Activated CD4-positive, alpha-beta T cell treated with anti-CD3 and anti-CD28 coated beads, Interleukin-2, amount 10 ng/mL, durations not matched to agents 7 days and 5 days (primary cell): ENCODE data around the gene PADI2. TPM values are rescaled to one million over a fixed set of nuclear protein-coding genes. Genes with fewer than 3 reads are reported as not detected.
"Not testable (repeated sequence)": the region's sequence is repeated elsewhere in the genome, so short reads cannot be mapped to it uniquely, and the experiment has no call there.

Source experiments
- CTCF ChIA-PET: fragments of 350-600 bp; sonication (Branson Sonifier 250); formaldehyde crosslinking; loops from one replicate; lab custom pipeline; 2021; ENCODE audit warnings: antibody characterized with exemption; lab: Charles Lee
- POLR2A ChIA-PET: fragments of 350-600 bp; sonication (Branson Sonifier 250); formaldehyde crosslinking; loops from one replicate; lab custom pipeline; 2021; ENCODE audit warnings: antibody characterized with exemption; lab: Charles Lee
- DNase-seq: peaks from one replicate; pipeline ENCODE4 v3.0.0-alpha.2; 2020
- H3K27ac Mint-ChIP-seq: one replicate; pipeline ENCODE4 v1.8.0; 2021; ENCODE audit warnings: mild to moderate bottlenecking, moderate library complexity, mixed read lengths
- H3K27me3 Mint-ChIP-seq: one replicate; pipeline ENCODE4 v1.8.0; 2021; ENCODE audit warnings: mixed read lengths
- H3K36me3 Mint-ChIP-seq: one replicate; pipeline ENCODE4 v1.8.0; 2021; ENCODE audit warnings: low read depth, mixed read lengths
- H3K4me1 Mint-ChIP-seq: one replicate; pipeline ENCODE4 v1.8.0; 2021; ENCODE audit warnings: mixed read lengths
- H3K4me3 Mint-ChIP-seq: one replicate; pipeline ENCODE4 v1.8.0; 2021; ENCODE audit warnings: mild to moderate bottlenecking, moderate library complexity, mixed read lengths
- H3K9me3 Mint-ChIP-seq: one replicate; pipeline ENCODE4 v1.8.0; 2021; ENCODE audit warnings: mixed read lengths
- total RNA-seq, 2 experiments: library from RNA; stranded (reverse); gene quantifications; one replicate each; pipeline ENCODE4 v1.2.3, GENCODE V29; 2021

Gene PADI2
- total RNA-seq, 2 experiments from 2014 or later = 0.05 to 0.23 TPM

DNA sequence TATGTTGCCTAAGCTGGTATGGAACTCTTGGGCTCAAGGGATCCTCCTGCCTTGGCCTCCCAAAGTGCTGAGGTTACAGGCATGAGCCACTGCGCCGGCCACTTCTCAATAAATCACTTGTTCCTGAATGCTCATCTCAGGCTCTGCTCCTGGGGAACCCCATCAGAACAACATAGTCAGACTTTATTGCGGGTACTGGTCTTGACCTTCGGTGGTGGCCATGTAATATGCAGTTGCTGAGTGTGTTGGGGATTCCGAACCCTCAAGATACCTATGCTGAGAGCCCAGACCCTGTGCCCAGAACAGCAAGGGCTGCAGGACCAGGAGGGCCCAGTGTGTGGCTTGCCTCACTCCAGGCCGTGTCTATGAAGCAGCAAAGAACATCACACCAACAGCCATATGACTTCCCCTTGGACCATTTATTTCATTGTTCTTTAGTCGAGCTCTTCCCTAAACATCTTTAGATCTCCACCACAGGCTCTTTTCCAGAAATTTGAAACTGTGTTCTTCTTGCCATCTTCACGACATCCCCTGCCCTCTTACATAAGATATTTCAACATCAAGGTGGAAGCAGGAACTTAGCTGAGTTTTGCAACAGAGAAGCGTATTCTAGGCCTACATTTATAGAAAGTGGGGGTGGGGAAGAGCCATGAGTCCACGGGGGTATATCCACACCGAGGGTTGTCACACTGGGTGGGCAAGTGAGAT is 52.7 kb downstream of the PADI2 start:
- CTCF ChIA-PET = interaction anchor here (4.5 kb wide), 1 partner anchor 9 kb away, joined by 16 read pairs; no protein-coding TSS in a partner anchor
- H3K9me3 Mint-ChIP-seq = peaks cover 2% of the 10 kb centered on the region
- no peak overlapping the region for H3K27ac Mint-ChIP-seq
- no peaks in the 10 kb centered on the region for H3K27me3 Mint-ChIP-seq
- H3K4me1 Mint-ChIP-seq = peaks cover 9% of the 10 kb centered on the region
- DNase-seq = no peak
- no peak overlapping the region for H3K4me3 Mint-ChIP-seq
- H3K36me3 Mint-ChIP-seq = no peaks in the 10 kb centered on the region
- POLR2A ChIA-PET = no interaction called here

- no peak overlapping the region for H3K4me3 Mint-ChIP-seq
- no peak overlapping the region for H3K27ac Mint-ChIP-seq
- H3K27me3 Mint-ChIP-seq = no peaks in the 10 kb centered on the region
- no peaks in the 10 kb centered on the region for H3K36me3 Mint-ChIP-seq
- H3K4me1 Mint-ChIP-seq = peaks cover 9% of the 10 kb centered on the region
- DNase-seq = no peak
- peaks cover 2% of the 10 kb centered on the region for H3K9me3 Mint-ChIP-seq
- ChIA-PET POLR2A (no interaction called here), CTCF (interaction anchor here (4.5 kb wide), 1 partner anchor 10 kb away, joined by 16 read pairs; no protein-coding TSS in a partner anchor)
These were observed 53.6 kb downstream of the PADI2 start for GRCh38 chr1:17065666-17066065.

- POLR2A ChIA-PET, H3K36me3 Mint-ChIP-seq, H3K4me1 Mint-ChIP-seq, DNase-seq, H3K4me3 Mint-ChIP-seq, H3K27ac Mint-ChIP-seq, H3K27me3 Mint-ChIP-seq, H3K9me3 Mint-ChIP-seq: not testable (repeated sequence)
- CTCF ChIA-PET = interaction anchor here (1.4 to 4.5 kb wide), 2 partner anchors 9 to 13 kb away, joined by 4 to 16 read pairs; partner anchors contain the start of gene SDHB
These were observed 56.5 kb downstream of the PADI2 start for GRCh38 chr1:17062751-17063150.

GRCh38 chr1:17061892-17062291 is 57.4 kb downstream of the PADI2 start:
- POLR2A ChIA-PET = no interaction called here
- Mint-ChIP-seq H3K27me3 (peaks cover 7% of the 10 kb centered on the region), H3K4me3 (no peak overlapping the region), H3K9me3 (peaks cover 2% of the 10 kb centered on the region), H3K4me1 (peaks cover 9% of the 10 kb centered on the region), H3K36me3 (no peaks in the 10 kb centered on the region), H3K27ac (no peak overlapping the region)
- DNase-seq = no peak
- CTCF ChIA-PET = interaction anchor here (4.5 kb wide), 1 partner anchor 14 kb away, joined by 16 read pairs; no protein-coding TSS in a partner anchor

DNA sequence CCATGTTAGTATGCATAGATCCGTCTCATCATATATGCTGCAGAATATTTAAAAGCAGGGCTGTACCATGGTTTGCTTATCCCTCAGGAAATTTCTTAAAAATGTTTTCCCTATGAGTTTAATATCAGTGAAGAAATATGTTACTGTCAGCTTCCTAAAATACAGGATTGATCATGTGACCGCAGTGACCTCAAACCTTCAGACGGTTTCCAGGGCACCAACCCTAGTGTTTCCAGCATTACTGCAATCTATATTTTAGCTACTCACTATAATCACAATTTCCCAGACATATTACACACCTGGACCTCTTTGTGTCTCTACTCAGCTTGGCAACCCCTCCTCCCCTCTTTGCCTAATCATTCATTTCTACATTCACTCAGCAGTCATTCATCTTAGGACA is 57.8 kb downstream of the PADI2 start:
- Mint-ChIP-seq H3K9me3 (peaks cover 2% of the 10 kb centered on the region), H3K27me3 (peaks cover 7% of the 10 kb centered on the region), H3K36me3 (no peaks in the 10 kb centered on the region), H3K4me3 (no peak overlapping the region), H3K4me1 (peaks cover 6% of the 10 kb centered on the region), H3K27ac (no peak overlapping the region)
- ChIA-PET CTCF (no interaction called here), POLR2A (no interaction called here)
- DNase-seq = no peak

- Mint-ChIP-seq H3K4me3 (no peak overlapping the region), H3K27me3 (peaks cover 7% of the 10 kb centered on the region), H3K9me3 (peaks cover 2% of the 10 kb centered on the region), H3K36me3 (no peaks in the 10 kb centered on the region), H3K4me1 (peaks cover 6% of the 10 kb centered on the region), H3K27ac (peak overlapping the region; percentile 48)
- DNase-seq = no peak
- ChIA-PET POLR2A (no interaction called here), CTCF (no interaction called here)
These were observed 58.9 kb downstream of the PADI2 start for GRCh38 chr1:17060306-17060749.

- DNase-seq = peak; percentile 38
- no peaks in the 10 kb centered on the region for H3K36me3 Mint-ChIP-seq
- peaks cover 6% of the 10 kb centered on the region for H3K4me1 Mint-ChIP-seq
- H3K9me3 Mint-ChIP-seq = peaks cover 2% of the 10 kb centered on the region
- no peak overlapping the region for H3K27ac Mint-ChIP-seq
- peaks cover 7% of the 10 kb centered on the region for H3K27me3 Mint-ChIP-seq
- ChIA-PET CTCF (no interaction called here), POLR2A (no interaction called here)
- H3K4me3 Mint-ChIP-seq = no peak overlapping the region
These were observed 59.6 kb downstream of the PADI2 start for GRCh38 chr1:17059391-17060305.

GRCh38 chr1:17056551-17056950 is 62.7 kb downstream of the PADI2 start:
- Mint-ChIP-seq H3K4me3 (no peak overlapping the region), H3K27ac (no peak overlapping the region), H3K27me3 (peaks cover 7% of the 10 kb centered on the region), H3K4me1 (peaks cover 20% of the 10 kb centered on the region), H3K9me3 (no peaks in the 10 kb centered on the region), H3K36me3 (peaks cover 2% of the 10 kb centered on the region)
- ChIA-PET CTCF (no interaction called here), POLR2A (no interaction called here)
- DNase-seq = no peak

DNA sequence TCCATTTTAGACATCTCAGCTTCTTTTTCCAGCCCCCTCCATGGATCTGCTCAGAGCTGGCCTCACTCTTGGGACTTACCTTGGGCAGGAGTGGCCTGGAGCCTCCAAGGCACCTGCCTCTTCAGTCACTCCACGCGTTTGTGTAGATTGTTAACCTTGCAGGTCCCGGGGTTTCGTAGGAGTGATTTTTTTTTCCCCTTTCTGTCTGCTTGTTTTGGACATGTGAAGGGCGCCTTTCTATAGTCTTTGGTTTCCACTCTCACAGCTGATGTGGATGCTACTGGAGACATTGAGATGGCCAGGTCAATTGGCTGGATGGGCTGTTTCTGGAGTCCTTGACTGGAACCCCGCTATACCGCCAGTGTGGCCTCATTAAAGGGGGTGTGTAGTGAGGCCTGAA is 63.5 kb downstream of the PADI2 start:
- peaks cover 26% of the 10 kb centered on the region for H3K4me1 Mint-ChIP-seq
- H3K9me3 Mint-ChIP-seq = no peaks in the 10 kb centered on the region
- no peak for DNase-seq
- POLR2A ChIA-PET = no interaction called here
- peaks cover 7% of the 10 kb centered on the region for H3K27me3 Mint-ChIP-seq
- H3K4me3 Mint-ChIP-seq = no peak overlapping the region
- no peak overlapping the region for H3K27ac Mint-ChIP-seq
- peaks cover 9% of the 10 kb centered on the region for H3K36me3 Mint-ChIP-seq
- CTCF ChIA-PET = no interaction called here

DNA sequence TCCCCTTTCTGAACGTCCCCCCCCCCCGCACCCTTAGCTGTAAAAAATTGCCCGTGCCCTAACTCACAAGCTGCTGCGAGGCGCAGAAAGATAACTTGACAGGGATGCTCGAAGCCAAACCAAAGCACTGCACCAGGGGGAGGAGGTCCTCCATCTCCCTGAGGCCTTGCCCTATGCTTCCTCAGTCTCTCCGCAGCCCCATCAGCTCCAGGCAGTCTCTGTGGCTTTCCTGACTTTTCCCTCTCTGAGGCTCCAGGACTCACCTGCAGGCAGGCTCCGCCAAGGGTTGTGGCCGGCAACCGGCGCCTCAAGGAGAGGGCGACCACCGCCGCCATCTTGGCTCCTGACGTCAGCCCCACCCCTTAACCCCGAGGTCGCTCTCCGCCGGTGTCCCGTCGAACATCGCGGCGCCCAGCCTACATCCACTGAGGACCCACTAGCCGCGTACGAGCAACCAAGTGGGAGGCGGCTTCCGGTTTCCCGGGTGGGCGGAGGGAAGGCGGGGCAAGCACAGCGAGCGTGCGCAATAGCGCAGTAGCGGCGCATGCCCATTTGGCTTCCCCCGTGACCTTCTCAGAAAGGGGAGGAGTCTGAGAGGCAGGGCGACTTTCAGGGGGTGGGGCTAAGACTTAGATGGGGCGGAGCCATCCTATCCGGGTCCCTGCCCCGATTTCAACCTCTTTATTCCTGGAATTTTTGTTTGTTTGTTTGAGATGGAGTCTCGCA is 65.4 kb downstream of the PADI2 start, which contains the start of gene SDHB:
TSS of gene SDHB (minus strand) at position 348 of the 726 bp plus-strand sequence. CDS start at position 335, 13 bp downstream.
- Mint-ChIP-seq H3K9me3 (no peaks in the 10 kb centered on the region), H3K4me1 (peaks cover 26% of the 10 kb centered on the region), H3K4me3 (peak within 1 kb of the TSS; percentile 98), H3K36me3 (peaks cover 12% of the 10 kb centered on the region), H3K27me3 (peaks cover 7% of the 10 kb centered on the region), H3K27ac (peak within 1 kb of the TSS; percentile 95)
- DNase-seq = peak; percentile 99
- ChIA-PET POLR2A (no interaction called here), CTCF (interaction anchor here (1.0 to 1.9 kb wide), 3 partner anchors 9 to 102 kb away, joined by 3 to 4 read pairs (median 4); no protein-coding TSS in a partner anchor)

- no peak for DNase-seq
- POLR2A ChIA-PET = no interaction called here
- H3K27me3 Mint-ChIP-seq = peaks cover 3% of the 10 kb centered on the region
These were observed 66.1 kb downstream of the PADI2 start for GRCh38 chr1:17053086-17053684.

DNA sequence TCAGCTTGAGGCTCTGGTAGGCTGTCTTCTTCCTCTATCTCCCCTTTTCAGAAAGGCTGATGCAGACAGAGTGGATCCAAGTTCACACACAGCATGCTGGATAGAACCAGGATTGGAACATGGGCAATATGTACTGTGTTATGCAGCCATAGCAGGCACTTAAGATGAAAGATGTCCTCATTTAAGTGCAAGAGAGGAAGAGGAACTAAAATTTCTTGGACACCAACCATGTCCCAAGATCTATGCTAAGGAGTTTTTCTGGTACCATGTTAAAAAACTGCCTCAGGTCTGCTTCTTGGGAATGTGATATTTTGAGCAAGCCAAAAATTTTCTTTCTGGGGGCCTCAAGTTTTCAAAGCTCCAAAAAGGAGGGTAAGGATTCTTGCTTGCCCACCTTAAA is 66.6 kb downstream of the PADI2 start:
- no peaks in the 10 kb centered on the region for H3K9me3 Mint-ChIP-seq
- ChIA-PET CTCF (interaction anchor here (1.7 to 1.9 kb wide), 2 partner anchors 10 to 101 kb away, joined by 4 read pairs; no protein-coding TSS in a partner anchor), POLR2A (no interaction called here)
- H3K27me3 Mint-ChIP-seq = no peaks in the 10 kb centered on the region
- H3K27ac Mint-ChIP-seq = peak overlapping the region; percentile 36
- DNase-seq = no peak
- peaks cover 12% of the 10 kb centered on the region for H3K36me3 Mint-ChIP-seq
- H3K4me1 Mint-ChIP-seq = peaks cover 30% of the 10 kb centered on the region
- H3K4me3 Mint-ChIP-seq = peak overlapping the region; percentile 98

More at GRCh38 chr1:17053086-17053684, 66.1 kb downstream of the PADI2 start:
- CTCF ChIA-PET = interaction anchor here (1.7 to 1.9 kb wide), 2 partner anchors 10 to 102 kb away, joined by 4 read pairs; no protein-coding TSS in a partner anchor
- H3K4me3 Mint-ChIP-seq = peak overlapping the region; percentile 98
- peaks cover 12% of the 10 kb centered on the region for H3K36me3 Mint-ChIP-seq
- H3K9me3 Mint-ChIP-seq = no peaks in the 10 kb centered on the region
- H3K4me1 Mint-ChIP-seq = peaks cover 26% of the 10 kb centered on the region
- H3K27ac Mint-ChIP-seq = peak overlapping the region; percentile 95
